ENCODE measurements around the gene DNAAF1. TPM values are rescaled to one million over a fixed set of nuclear protein-coding genes. Genes with fewer than 3 reads are reported as not detected.

DNAAF1 gene
- total and polyA plus RNA-seq, 2 of the 4 experiments (the other 2 are of a cell fraction): 0.05 TPM; not detected in 1

GRCh38 chr16:84166796-84167695 lies 21.9 kb downstream of the DNAAF1 start (continued):
- no peak for TF ChIP-seq CEBPB (IDR thresholded peaks at IDR 0.05; ENCODE audit: low read depth, low read length)

- Histone ChIP-seq H2AK5ac (ENCODE audit: low read depth, low read length) (no peak overlapping the region), H2BK120ac (ENCODE audit: low read depth, low read length) (no peak overlapping the region), H3K23ac (ENCODE audit: low read depth, low read length) (no peak overlapping the region), H2BK15ac (ENCODE audit: low read depth, low read length) (no peak overlapping the region), H3K4ac (ENCODE audit: low read depth, low read length) (no peak overlapping the region), H3K9ac (ENCODE audit: low read depth, low read length) (no peak overlapping the region), H2BK5ac (ENCODE audit: low read depth, low read length, poor library complexity, severe bottlenecking) (no peak overlapping the region), H3K18ac (ENCODE audit: low read depth, low read length) (no peak overlapping the region), H4K5ac (ENCODE audit: low read depth, low read length) (no peak overlapping the region), H2AK9ac (replicated peaks; ENCODE audit: low read depth, low read length, poor library complexity) (no peak overlapping the region), H3K9me3 (ENCODE audit: control insufficient read depth, insufficient read depth, low read length) (no peaks in the 10 kb centered on the region), H4K91ac (ENCODE audit: insufficient read depth, low read depth, low read length) (no peak overlapping the region), H3K4me1 (ENCODE audit: control insufficient read depth, insufficient read depth, low read length) (no peaks in the 10 kb centered on the region), H3K14ac (replicated peaks; ENCODE audit: low read depth, low read length) (no peak overlapping the region), H2AFZ (replicated peaks; ENCODE audit: low read length, poor library complexity) (no peak overlapping the region), H3K27ac (ENCODE audit: insufficient read depth, low read length) (no peak overlapping the region), H3K36me3 (ENCODE audit: control insufficient read depth, insufficient read depth, low read length) (no peaks in the 10 kb centered on the region), H2BK20ac (ENCODE audit: low read depth, low read length) (no peak overlapping the region), H3K56ac (ENCODE audit: extremely low read depth, insufficient read depth, low read length) (no peak overlapping the region), H3K79me1 (ENCODE audit: low read depth in 1 of 2, low read length in 2 of 2) (no peaks in the 10 kb centered on the region), H3K4me2 (ENCODE audit: low read depth, low read length) (no peak overlapping the region), H3K4me3 (ENCODE audit: insufficient read depth, low read depth, low read length) (no peak overlapping the region), H3K9me1 (ENCODE audit: insufficient read depth, low read length) (no peaks in the 10 kb centered on the region), H3K27me3 (ENCODE audit: control insufficient read depth, insufficient read depth, low read length) (peaks cover 22% of the 10 kb centered on the region), H4K20me1 (ENCODE audit: insufficient read depth, low read length) (no peaks in the 10 kb centered on the region), H4K8ac (ENCODE audit: low read depth in 2 of 2, low read length in 2 of 2) (no peak overlapping the region)
- 43% methylated on average over 2 of the region's 11 CpGs; no CpG with 5 or more reads in 1 of the 2 experiments for WGBS, 2 experiments (ENCODE audit: extremely low coverage in 2 of 2, insufficient read length in 1 of 2)
- BruUV-seq (replicated peaks): no TSS peak
- TF ChIP-seq CEBPB (IDR thresholded peaks at IDR 0.05; ENCODE audit: low read depth, low read length): no peak
- TF ChIP-seq CHD1 (IDR thresholded peaks at IDR 0.05; ENCODE audit: low read depth, low read length): no peak
- TF ChIP-seq POLR2A (IDR thresholded peaks at IDR 0.05; ENCODE audit: low read depth, low read length): no peak
- no peak for TF ChIP-seq MXI1 (IDR thresholded peaks at IDR 0.05; ENCODE audit: borderline replicate concordance, low read depth, low read length)
- no peak for TF ChIP-seq MAFK (IDR thresholded peaks at IDR 0.05; ENCODE audit: low read depth, low read length)
- no peak for TF ChIP-seq CTCF (conservative IDR thresholded peaks at IDR 0.05; ENCODE audit: low read depth, low read length)
- no peak for TF ChIP-seq ELK1 (IDR thresholded peaks at IDR 0.05; ENCODE audit: borderline replicate concordance, low read depth, low read length)
- no peak for TF ChIP-seq BHLHE40 (IDR thresholded peaks at IDR 0.05; ENCODE audit: low read depth, low read length)
- no peak for TF ChIP-seq RCOR1 (IDR thresholded peaks at IDR 0.05; ENCODE audit: insufficient replicate concordance, low read length)
- CTCF ChIA-PET: interaction anchor here (1.0 to 1.1 kb wide), 2 partner anchors 13 to 17 kb away, joined by 3 read pairs; partner anchors contain the start of gene TAF1C
- in situ Hi-C loops (cut with MboI; ENCODE audit: low sequenced_read_pairs): loop anchor here (10.0 kb wide), 1 partner anchor 205 kb away; the partner anchor contains the start of gene NECAB2
- POLR2A ChIA-PET (ENCODE audit: unreplicated experiment): interaction anchor here (0.6 kb wide), 1 partner anchor 54 kb away, joined by 6 read pairs; no protein-coding TSS in a partner anchor
- dilution Hi-C loops (cut with HindIII; ENCODE audit: low sequenced_read_pairs, unreplicated experiment): no loop called here
- intact Hi-C loops (cut with micrococcal nuclease): no loop called here
- ATAC-seq (ENCODE audit: low read depth) (no peak), DNase-seq (no peak)
Observed at GRCh38 chr16:84169765-84170310, 24.7 kb downstream of the DNAAF1 start.
